ENCODE measurements around the gene WDR82.

WDR82 gene

DNA sequence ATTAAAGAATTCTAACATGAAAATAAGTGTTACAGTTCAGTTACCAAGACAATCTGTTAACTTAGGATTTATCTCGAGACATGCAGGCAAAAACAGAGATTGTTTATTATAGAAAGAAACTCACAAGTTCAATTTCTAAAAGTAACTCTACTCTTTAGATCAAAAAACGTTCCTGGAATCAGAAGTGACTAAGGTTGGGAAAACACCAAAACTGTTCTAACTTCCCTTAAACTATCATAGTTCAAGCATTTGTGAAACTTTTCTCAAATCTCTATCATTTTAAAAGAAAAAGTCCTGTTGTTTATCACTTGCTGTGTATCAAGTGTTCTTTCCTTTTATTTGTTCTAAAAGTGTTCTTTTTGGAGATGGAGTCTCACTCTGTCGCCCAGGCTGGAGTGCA is 8.7 kb downstream of the WDR82 start:
- no peak for DNase-seq (ENCODE audit: low read depth, low spot score)
- TF ChIP-seq CTCF (IDR thresholded peaks at IDR 0.05; ENCODE audit: low read depth, low read length): no peak
- in situ Hi-C loops (cut with HindIII; ENCODE audit: low sequenced_read_pairs): no loop called here
- H3K4me3 ChIP-seq (ENCODE audit: low read depth, low read length): no peak overlapping the region

- no peak for TF ChIP-seq CTCF (IDR thresholded peaks at IDR 0.05; ENCODE audit: low read depth, low read length)
- DNase-seq (ENCODE audit: low read depth, low spot score): no peak
Measured at GRCh38 chr3:52268036-52268435, 10.4 kb downstream of the WDR82 start.

GRCh38 chr3:52265387-52265786 is 13.1 kb downstream of the WDR82 start:
- in situ Hi-C loops (cut with HindIII; ENCODE audit: low sequenced_read_pairs): no loop called here
- no peak for DNase-seq (ENCODE audit: low read depth, low spot score)
- TF ChIP-seq CTCF (IDR thresholded peaks at IDR 0.05; ENCODE audit: low read depth, low read length): no peak
- no peak overlapping the region for H3K4me3 ChIP-seq (ENCODE audit: low read depth, low read length)

More at GRCh38 chr3:52268036-52268435, 10.4 kb downstream of the WDR82 start:
- H3K4me3 ChIP-seq (ENCODE audit: low read depth, low read length): no peak overlapping the region
- in situ Hi-C loops (cut with HindIII; ENCODE audit: low sequenced_read_pairs): no loop called here

DNA sequence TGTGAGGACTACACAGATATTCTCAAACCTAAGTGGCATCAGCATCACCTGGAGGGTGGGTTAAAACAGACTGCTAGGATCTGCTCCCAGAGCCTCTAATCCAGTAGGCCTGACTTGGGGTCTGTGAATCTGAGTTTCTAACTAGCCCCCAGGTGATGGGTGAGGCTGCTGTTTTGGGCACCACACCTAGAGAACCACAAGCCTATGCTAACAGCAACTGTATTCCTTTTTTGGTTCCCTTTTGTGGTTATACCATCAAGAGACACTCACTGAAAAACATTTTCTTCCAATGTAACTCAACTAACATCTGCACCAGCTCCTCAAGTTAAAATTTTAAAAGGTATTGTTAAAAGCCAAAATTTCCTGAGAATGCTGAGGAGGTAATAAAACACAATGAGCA is 16.0 kb downstream of the WDR82 start:
- H3K4me3 ChIP-seq (ENCODE audit: low read depth, low read length): no peak overlapping the region
- TF ChIP-seq CTCF (IDR thresholded peaks at IDR 0.05; ENCODE audit: low read depth, low read length): no peak
- in situ Hi-C loops (cut with HindIII; ENCODE audit: low sequenced_read_pairs): no loop called here
- no peak for DNase-seq (ENCODE audit: low read depth, low spot score)

DNA sequence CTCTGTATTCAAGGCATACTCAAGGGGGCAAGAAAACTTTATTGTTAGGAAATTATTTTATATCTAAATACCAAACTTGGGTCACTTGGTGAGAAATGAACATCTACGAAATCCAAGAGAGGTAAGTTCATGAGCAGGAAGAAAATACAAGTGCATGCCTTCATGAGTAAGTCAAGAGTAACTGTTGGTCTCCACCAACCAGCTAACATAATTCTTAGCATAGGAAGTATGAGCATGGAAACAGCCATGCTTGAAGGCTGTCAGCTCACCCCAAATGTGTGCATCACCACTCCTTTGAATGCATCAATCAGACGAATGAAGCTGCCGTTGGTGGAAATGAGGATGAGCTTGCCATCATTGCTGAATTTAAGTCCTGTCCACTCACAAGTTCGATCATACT is 19.0 kb downstream of the WDR82 start:
- no peak for DNase-seq (ENCODE audit: low read depth, low spot score)
- H3K4me3 ChIP-seq (ENCODE audit: low read depth, low read length): no peak overlapping the region
- in situ Hi-C loops (cut with HindIII; ENCODE audit: low sequenced_read_pairs): no loop called here
- TF ChIP-seq CTCF (IDR thresholded peaks at IDR 0.05; ENCODE audit: low read depth, low read length): no peak

GRCh38 chr3:52259035-52259434 is 19.4 kb downstream of the WDR82 start:
- no peak for TF ChIP-seq CTCF (IDR thresholded peaks at IDR 0.05; ENCODE audit: low read depth, low read length)
- no peak overlapping the region for H3K4me3 ChIP-seq (ENCODE audit: low read depth, low read length)
- in situ Hi-C loops (cut with HindIII; ENCODE audit: low sequenced_read_pairs): no loop called here
- no peak for DNase-seq (ENCODE audit: low read depth, low spot score)

- no peak for DNase-seq (ENCODE audit: low read depth, low spot score)
- in situ Hi-C loops (cut with HindIII; ENCODE audit: low sequenced_read_pairs): no loop called here
- no peak for TF ChIP-seq CTCF (IDR thresholded peaks at IDR 0.05; ENCODE audit: low read depth, low read length)
- no peak overlapping the region for H3K4me3 ChIP-seq (ENCODE audit: low read depth, low read length)
Measured at GRCh38 chr3:52257911-52258310, 20.5 kb downstream of the WDR82 start.

Measured in astrocyte of the spinal cord (primary cell).